ENCODE results near the gene OR9G1. TPM values are rescaled to one million over a fixed set of nuclear protein-coding genes. Genes with fewer than 3 reads are reported as not detected.

OR9G1 gene
- polyA plus RNA-seq, 3 donors, result not detected

Other genes starting within 250 kb of the OR9G1 start
- gene OR5M3, start 225.7 kb upstream of the OR9G1 start, polyA plus RNA-seq, result not detected
- gene OR5M8, start 207.7 kb upstream of the OR9G1 start, polyA plus RNA-seq, result not detected
- gene OR5M11, start 155.8 kb upstream of the OR9G1 start, polyA plus RNA-seq, result not detected
- gene OR5M10, start 121.4 kb upstream of the OR9G1 start, polyA plus RNA-seq, result not detected
- not detected for gene OR5M1, start 84.2 kb upstream of the OR9G1 start, polyA plus RNA-seq
- gene OR5AP2, start 56.7 kb upstream of the OR9G1 start, polyA plus RNA-seq, result not detected
- not detected for gene OR5AR1, start 35.4 kb upstream of the OR9G1 start, polyA plus RNA-seq
- gene OR9G4, start 49.6 kb downstream of the OR9G1 start, polyA plus RNA-seq, result not detected